IMR-90 (cell line): ENCODE measurements around the gene VHLL.
"Not testable (repeated sequence)": the region's sequence is repeated elsewhere in the genome, so short reads cannot be mapped to it uniquely, and the experiment has no call there.

Experiments
- CEBPB ChIP-seq: IDR thresholded peaks from 2 replicates; pipeline ENCODE4 v1.6.1; 2012; ENCODE audit warnings: low read depth, low read length, improper control_type of control experiment
- POLR2A ChIP-seq: IDR thresholded peaks from 2 replicates; pipeline ENCODE4 v1.6.1; 2012; ENCODE audit warnings: mild to moderate bottlenecking, low read depth, low read length
- RAD21 ChIP-seq: IDR thresholded peaks from 2 replicates; pipeline ENCODE4 v1.6.1; 2012; ENCODE audit warnings: low read length, improper control_type of control experiment
- RCOR1 ChIP-seq: IDR thresholded peaks from 2 replicates; pipeline ENCODE4 v1.6.1; 2012; ENCODE audit warnings: mild to moderate bottlenecking, low read length, improper control_type of control experiment; ENCODE audit not compliant: insufficient replicate concordance
- RFX5 ChIP-seq: IDR thresholded peaks from 2 replicates; pipeline ENCODE4 v1.8.0; 2012; ENCODE audit warnings: low read depth, mild to moderate bottlenecking, low read length, moderate library complexity
- SMC3 ChIP-seq: fragments of 150-350 bp; IDR thresholded peaks from 2 replicates; pipeline ENCODE4 v1.6.1; 2016; ENCODE audit warnings: low read depth, mild to moderate bottlenecking, antibody characterized with exemption, low read length, moderate library complexity
- TF ChIP-seq, protein P1 (sequence below): conservative IDR thresholded peaks from 2 replicates; pipeline ENCODE4 v1.5.1; 2012; ENCODE audit warnings: mild to moderate bottlenecking, low read depth, low read length, improper control_type of control experiment

DNA sequence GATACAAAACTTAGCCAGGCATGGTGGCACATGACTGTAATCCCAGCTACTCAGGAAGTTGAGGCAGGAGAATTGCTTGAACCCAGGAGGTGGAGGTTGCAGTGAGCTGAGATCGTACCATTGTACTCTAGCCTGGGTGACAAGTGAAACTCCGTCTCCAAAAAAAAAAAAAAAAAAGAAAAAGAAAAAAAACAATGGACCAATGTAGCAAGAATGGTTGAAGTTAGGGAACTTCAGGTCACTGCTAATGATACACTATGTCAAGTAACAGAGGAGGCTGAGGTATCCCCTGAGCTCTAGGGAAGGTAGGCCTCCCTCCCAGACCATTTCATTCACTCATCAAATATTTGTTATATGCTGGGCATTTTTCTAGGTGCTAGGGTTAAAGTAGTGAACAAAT, 46.9 kb upstream of the VHLL start:
- TF ChIP-seq, protein P1, sequence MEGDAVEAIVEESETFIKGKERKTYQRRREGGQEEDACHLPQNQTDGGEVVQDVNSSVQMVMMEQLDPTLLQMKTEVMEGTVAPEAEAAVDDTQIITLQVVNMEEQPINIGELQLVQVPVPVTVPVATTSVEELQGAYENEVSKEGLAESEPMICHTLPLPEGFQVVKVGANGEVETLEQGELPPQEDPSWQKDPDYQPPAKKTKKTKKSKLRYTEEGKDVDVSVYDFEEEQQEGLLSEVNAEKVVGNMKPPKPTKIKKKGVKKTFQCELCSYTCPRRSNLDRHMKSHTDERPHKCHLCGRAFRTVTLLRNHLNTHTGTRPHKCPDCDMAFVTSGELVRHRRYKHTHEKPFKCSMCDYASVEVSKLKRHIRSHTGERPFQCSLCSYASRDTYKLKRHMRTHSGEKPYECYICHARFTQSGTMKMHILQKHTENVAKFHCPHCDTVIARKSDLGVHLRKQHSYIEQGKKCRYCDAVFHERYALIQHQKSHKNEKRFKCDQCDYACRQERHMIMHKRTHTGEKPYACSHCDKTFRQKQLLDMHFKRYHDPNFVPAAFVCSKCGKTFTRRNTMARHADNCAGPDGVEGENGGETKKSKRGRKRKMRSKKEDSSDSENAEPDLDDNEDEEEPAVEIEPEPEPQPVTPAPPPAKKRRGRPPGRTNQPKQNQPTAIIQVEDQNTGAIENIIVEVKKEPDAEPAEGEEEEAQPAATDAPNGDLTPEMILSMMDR: not testable (repeated sequence)
- not testable (repeated sequence) for TF ChIP-seq RAD21, POLR2A, RCOR1, SMC3, RFX5, CEBPB
